CD4-positive, CD25-positive, alpha-beta regulatory T cell (primary cell): ENCODE measurements around the gene HBEGF. TPM values are rescaled to one million over a fixed set of nuclear protein-coding genes. Genes with fewer than 3 reads are reported as not detected.

ENCODE experiments used
- ATAC-seq, 2 donors: fragments of 150-1000 bp; cut with Tn5 transposase; one replicate each; pipeline ENCODE4 v1.10.0; 2021; ENCODE audit warnings: low read depth in 2 of 2, moderate number of reproducible peaks in 2 of 2, moderate library complexity in 1 of 2
- DNase-seq, 3 donors: peaks; one replicate each; pipeline versions ENCODE4 v3.0.0 to v3.0.0-alpha.2; 2012 to 2022; ENCODE audit warnings: mixed read lengths in 1 of 3
- H3K27ac ChIP-seq: one replicate; pipeline ENCODE4 v1.7.0; 2013; ENCODE audit warnings: mild to moderate bottlenecking, low read length; ENCODE audit not compliant: insufficient read depth, poor library complexity, severe bottlenecking
- H3K27me3 ChIP-seq: one replicate; pipeline ENCODE4 v1.7.0; 2013; ENCODE audit warnings: low read length; ENCODE audit not compliant: control insufficient read depth, insufficient read depth
- H3K36me3 ChIP-seq: one replicate; pipeline ENCODE4 v1.7.0; 2013; ENCODE audit warnings: mild to moderate bottlenecking, low read length, moderate library complexity; ENCODE audit not compliant: control insufficient read depth, insufficient read depth
- H3K4me1 ChIP-seq: 2 replicates; pipeline ENCODE4 v1.7.0; 2013; ENCODE audit warnings: mild to moderate bottlenecking, low read length; ENCODE audit not compliant: insufficient read depth, control insufficient read depth, poor library complexity, severe bottlenecking
- H3K4me3 ChIP-seq: one replicate; pipeline ENCODE4 v1.7.0; 2013; ENCODE audit warnings: low read depth, mild to moderate bottlenecking, low read length, moderate library complexity
- H3K9me3 ChIP-seq, 2 experiments: 1 replicate in 1 of 2; 2 replicates in 1 of 2; pipeline ENCODE4 v1.7.0; 2013; ENCODE audit warnings: low read length in 2 of 2, mild to moderate bottlenecking in 1 of 2, moderate library complexity in 1 of 2; ENCODE audit not compliant: control insufficient read depth in 2 of 2
- H3K27ac Mint-ChIP-seq, 3 donors: one replicate each; pipeline ENCODE4 v1.8.0; 2020 to 2022; ENCODE audit warnings: mild to moderate bottlenecking in 3 of 3, mixed read lengths in 3 of 3, moderate library complexity in 2 of 3
- H3K27me3 Mint-ChIP-seq: one replicate; pipeline ENCODE4 v1.8.0; 2022; ENCODE audit warnings: mild to moderate bottlenecking, mixed read lengths
- H3K36me3 Mint-ChIP-seq: one replicate; pipeline ENCODE4 v1.8.0; 2020; ENCODE audit warnings: mixed read lengths
- H3K4me1 Mint-ChIP-seq, 4 donors: one replicate each; pipeline ENCODE4 v1.8.0; 2020 to 2022; ENCODE audit warnings: mixed read lengths in 4 of 4, mild to moderate bottlenecking in 1 of 4
- H3K4me3 Mint-ChIP-seq, 4 donors: one replicate each; pipeline ENCODE4 v1.8.0; 2020 to 2022; ENCODE audit warnings: mild to moderate bottlenecking in 4 of 4, mixed read lengths in 4 of 4, moderate library complexity in 3 of 4
- H3K9me3 Mint-ChIP-seq, 7 donors: one replicate each; pipeline ENCODE4 v1.8.0; 2020 to 2022; ENCODE audit warnings: mixed read lengths in 7 of 7, mild to moderate bottlenecking in 3 of 7, moderate library complexity in 2 of 7
- polyA plus RNA-seq, 4 donors: library from polyadenylated mRNA; unstranded; fragments of 300-500 nt; fragmentation: Illumina TruSeq; gene quantifications; one replicate each; pipeline ENCODE4 v1.2.3, GENCODE V29; 2021
- total RNA-seq: library from RNA; stranded (reverse); gene quantifications from one replicate; pipeline ENCODE4 v1.2.3, GENCODE V29; 2022

Gene HBEGF
- total and polyA plus RNA-seq, 5 donors from 2014 or later, result 0.47 TPM; not detected in 4

- H3K4me1 ChIP-seq, result no peaks in the 10 kb centered on the region
- no peak for ATAC-seq
- no peak overlapping the region for H3K27ac Mint-ChIP-seq
- no peak overlapping the region for H3K27ac ChIP-seq
- H3K4me3 ChIP-seq, result no peak overlapping the region
- no peak for DNase-seq
- no peaks in the 10 kb centered on the region for H3K27me3 ChIP-seq
- H3K9me3 ChIP-seq, result no peaks in the 10 kb centered on the region
- H3K9me3 Mint-ChIP-seq, result no peaks in the 10 kb centered on the region
- peaks cover 9% of the 10 kb centered on the region for H3K27me3 Mint-ChIP-seq
- no peak overlapping the region for H3K4me3 Mint-ChIP-seq
- peaks cover 9% of the 10 kb centered on the region for H3K36me3 Mint-ChIP-seq
- no peaks in the 10 kb centered on the region for H3K36me3 ChIP-seq
- peaks cover 0 to 2% (median under 1%) of the 10 kb centered on the region in 4 donors for H3K4me1 Mint-ChIP-seq
Observed at GRCh38 chr5:140329739-140330481, 16.5 kb downstream of the HBEGF start.

- ATAC-seq, result no peak
- H3K4me1 Mint-ChIP-seq, result peaks cover 0 to 2% (median under 1%) of the 10 kb centered on the region in 4 donors
Observed at GRCh38 chr5:140328036-140328764, 18.2 kb downstream of the HBEGF start.

GRCh38 chr5:140327589-140327988 is 18.8 kb downstream of the HBEGF start:
- H3K27ac Mint-ChIP-seq, result no peak overlapping the region
- no peak for ATAC-seq

More at GRCh38 chr5:140328036-140328764, 18.2 kb downstream of the HBEGF start:
- Mint-ChIP-seq H3K36me3 (peaks cover 5% of the 10 kb centered on the region), H3K27ac (no peak overlapping the region), H3K4me3 (no peak overlapping the region), H3K9me3 (no peaks in the 10 kb centered on the region), H3K27me3 (peaks cover 9% of the 10 kb centered on the region)
- Histone ChIP-seq H3K4me1 (no peaks in the 10 kb centered on the region), H3K36me3 (no peaks in the 10 kb centered on the region), H3K27ac (no peak overlapping the region), H3K27me3 (peaks cover 2% of the 10 kb centered on the region), H3K9me3 (no peaks in the 10 kb centered on the region), H3K4me3 (no peak overlapping the region)
- DNase-seq, result no peak

GRCh38 chr5:140325486-140325885 is 20.9 kb downstream of the HBEGF start:
- H3K36me3 Mint-ChIP-seq, result no peaks in the 10 kb centered on the region
- peaks cover 0 to 2% (median 0%) of the 10 kb centered on the region in 7 donors for H3K9me3 Mint-ChIP-seq
- Histone ChIP-seq H3K4me1 (no peaks in the 10 kb centered on the region), H3K27ac (no peak overlapping the region), H3K27me3 (peaks cover 2% of the 10 kb centered on the region), H3K9me3 (no peaks in the 10 kb centered on the region), H3K36me3 (no peaks in the 10 kb centered on the region), H3K4me3 (no peak overlapping the region)
- DNase-seq (no peak), ATAC-seq (no peak)
- peaks cover 0 to 2% (median under 1%) of the 10 kb centered on the region in 4 donors for H3K4me1 Mint-ChIP-seq
- H3K27ac Mint-ChIP-seq, result no peak overlapping the region
- peaks cover 9% of the 10 kb centered on the region for H3K27me3 Mint-ChIP-seq
- H3K4me3 Mint-ChIP-seq, result no peak overlapping the region

More at GRCh38 chr5:140327589-140327988, 18.8 kb downstream of the HBEGF start:
- Mint-ChIP-seq H3K36me3 (peaks cover 5% of the 10 kb centered on the region), H3K4me3 (no peak overlapping the region), H3K9me3 (no peaks in the 10 kb centered on the region), H3K27me3 (peaks cover 9% of the 10 kb centered on the region), H3K4me1 (peaks cover 0 to 2% (median under 1%) of the 10 kb centered on the region in 4 donors)
- no peaks in the 10 kb centered on the region for H3K36me3 ChIP-seq
- H3K27me3 ChIP-seq, result peaks cover 2% of the 10 kb centered on the region
- H3K27ac ChIP-seq, result no peak overlapping the region
- H3K4me1 ChIP-seq, result no peaks in the 10 kb centered on the region
- DNase-seq, result no peak
- no peak overlapping the region for H3K4me3 ChIP-seq
- no peaks in the 10 kb centered on the region for H3K9me3 ChIP-seq

GRCh38 chr5:140324617-140325241 is 21.7 kb downstream of the HBEGF start:
- Mint-ChIP-seq H3K36me3 (no peaks in the 10 kb centered on the region), H3K9me3 (peaks cover 0 to 2% (median 0%) of the 10 kb centered on the region in 7 donors), H3K4me1 (peaks cover 0 to 2% (median under 1%) of the 10 kb centered on the region in 4 donors), H3K27me3 (peaks cover 9% of the 10 kb centered on the region), H3K27ac (no peak overlapping the region), H3K4me3 (no peak overlapping the region)
- Histone ChIP-seq H3K27me3 (peaks cover 2% of the 10 kb centered on the region), H3K4me1 (no peaks in the 10 kb centered on the region), H3K27ac (no peak overlapping the region), H3K9me3 (no peaks in the 10 kb centered on the region), H3K36me3 (no peaks in the 10 kb centered on the region), H3K4me3 (no peak overlapping the region)
- ATAC-seq (no peak), DNase-seq (no peak)

- H3K4me1 ChIP-seq, result no peaks in the 10 kb centered on the region
- ATAC-seq (no peak), DNase-seq (no peak)
- no peaks in the 10 kb centered on the region for H3K36me3 ChIP-seq
- peaks cover 2% of the 10 kb centered on the region for H3K27me3 ChIP-seq
- no peak overlapping the region for H3K27ac Mint-ChIP-seq
- H3K9me3 ChIP-seq, result no peaks in the 10 kb centered on the region
- H3K4me1 Mint-ChIP-seq, result peaks cover 0 to 2% (median 0%) of the 10 kb centered on the region in 4 donors
- no peak overlapping the region for H3K27ac ChIP-seq
- peaks cover 9% of the 10 kb centered on the region for H3K27me3 Mint-ChIP-seq
- no peak overlapping the region for H3K4me3 Mint-ChIP-seq
- H3K36me3 Mint-ChIP-seq, result no peaks in the 10 kb centered on the region
- no peak overlapping the region for H3K4me3 ChIP-seq
- peaks cover 0 to 2% (median 0%) of the 10 kb centered on the region in 7 donors for H3K9me3 Mint-ChIP-seq
Observed at GRCh38 chr5:140324041-140324600, 22.3 kb downstream of the HBEGF start.
